CD14-positive monocyte (primary cell): ENCODE results near the gene MPC1. TPM values are rescaled to one million over a fixed set of nuclear protein-coding genes. Genes with fewer than 3 reads are reported as not detected.
A peak's percentile ranks its signal among the peaks of the same experiment; 100 is the strongest.

Experiments
- DNase-seq, 3 donors: peaks; one replicate each; pipeline ENCODE4 v3.0.0-alpha.2; 2011 to 2022
- H2AFZ ChIP-seq: 2 replicates; pipeline ENCODE4 v1.6.0; 2012; ENCODE audit warnings: mild to moderate bottlenecking, low read depth, low read length, inconsistent platforms; ENCODE audit not compliant: insufficient read depth, poor library complexity, severe bottlenecking
- H3K27ac ChIP-seq, 2 donors: 1 replicate in 1 of 2; 2 replicates in 1 of 2; pipeline ENCODE4 v1.5.1; 2012 to 2013; ENCODE audit warnings: low read length in 2 of 2, control low read depth in 1 of 2, inconsistent platforms in 1 of 2, low read depth in 1 of 2, mild to moderate bottlenecking in 1 of 2
- H3K27me3 ChIP-seq, 2 donors: one replicate each; pipeline versions ENCODE4 v1.6.0 to v1.6.1; 2011 to 2013; ENCODE audit warnings: low read length in 2 of 2; ENCODE audit not compliant: control insufficient read depth in 2 of 2, insufficient read depth in 2 of 2
- H3K36me3 ChIP-seq, 2 donors: replicated peaks in 1 of 2; 1 replicate in 1 of 2; 2 replicates in 1 of 2; pipeline versions ENCODE4 v1.5.1 to v1.6.1; 2012 to 2013; ENCODE audit warnings: low read length in 2 of 2, control low read depth in 1 of 2, inconsistent platforms in 1 of 2, mild to moderate bottlenecking in 1 of 2; ENCODE audit not compliant: insufficient read depth in 2 of 2, control insufficient read depth in 1 of 2
- H3K4me1 ChIP-seq, 2 donors: 1 replicate in 1 of 2; 2 replicates in 1 of 2; pipeline versions ENCODE4 v1.5.1 to v1.6.1; 2012 to 2013; ENCODE audit warnings: low read length in 2 of 2, control low read depth in 1 of 2, inconsistent platforms in 1 of 2, mild to moderate bottlenecking in 1 of 2, moderate library complexity in 1 of 2; ENCODE audit not compliant: insufficient read depth in 2 of 2, control insufficient read depth in 1 of 2
- H3K4me2 ChIP-seq: replicated peaks from 2 replicates; pipeline ENCODE3; 2012; ENCODE audit warnings: low read length, moderate library complexity, mild to moderate bottlenecking; ENCODE audit not compliant: poor library complexity, severe bottlenecking; ENCODE audit errors: extremely low read depth
- H3K4me3 ChIP-seq, 3 experiments: fragments of 200-600 bp in 1 of 3; sonication (generic) in 1 of 3; replicated peaks in 1 of 3; 1 replicate in 2 of 3; 2 replicates in 1 of 3; pipeline ENCODE4 v1.5.1; 2011 to 2013; ENCODE audit warnings: low read length in 3 of 3, mild to moderate bottlenecking in 3 of 3, control low read depth in 2 of 3, low read depth in 2 of 3, inconsistent platforms in 1 of 3, moderate library complexity in 1 of 3
- H3K79me2 ChIP-seq: 2 replicates; pipeline ENCODE4 v1.6.0; 2012; ENCODE audit warnings: mild to moderate bottlenecking, control low read depth, inconsistent platforms, low read length, moderate library complexity; ENCODE audit not compliant: insufficient read depth
- H3K9ac ChIP-seq: 2 replicates; pipeline ENCODE4 v1.6.0; 2017; ENCODE audit warnings: low read length, mild to moderate bottlenecking; ENCODE audit not compliant: insufficient read depth, poor library complexity, severe bottlenecking
- H3K9me3 ChIP-seq, 2 donors: replicated peaks in 1 of 2; 1 replicate in 1 of 2; 2 replicates in 1 of 2; pipeline versions ENCODE4 v1.5.1 to v1.6.1; 2012 to 2013; ENCODE audit warnings: low read length in 2 of 2, control low read depth in 1 of 2; ENCODE audit not compliant: control insufficient read depth in 1 of 2, insufficient read depth in 1 of 2
- H4K20me1 ChIP-seq: 2 replicates; pipeline ENCODE4 v1.6.0; 2012; ENCODE audit warnings: mild to moderate bottlenecking, low read length, control low read depth, moderate library complexity; ENCODE audit not compliant: insufficient read depth
- H3K27ac Mint-ChIP-seq, 7 donors: one replicate each; pipeline ENCODE4 v1.8.0; 2020; ENCODE audit warnings: mild to moderate bottlenecking in 7 of 7, mixed read lengths in 7 of 7, moderate library complexity in 6 of 7, inconsistent platforms in 2 of 7
- H3K27me3 Mint-ChIP-seq, 3 donors: one replicate each; pipeline ENCODE4 v1.8.0; 2021 to 2022; ENCODE audit warnings: low read depth in 3 of 3, mild to moderate bottlenecking in 3 of 3, mixed read lengths in 3 of 3, moderate library complexity in 3 of 3, inconsistent platforms in 1 of 3
- H3K36me3 Mint-ChIP-seq, 2 donors: one replicate each; pipeline ENCODE4 v1.8.0; 2020; ENCODE audit warnings: mixed read lengths in 2 of 2, inconsistent platforms in 1 of 2, mild to moderate bottlenecking in 1 of 2
- H3K4me1 Mint-ChIP-seq: one replicate; pipeline ENCODE4 v1.8.0; 2020; ENCODE audit warnings: mild to moderate bottlenecking, mixed read lengths
- H3K4me3 Mint-ChIP-seq, 2 donors: one replicate each; pipeline ENCODE4 v1.8.0; 2020; ENCODE audit warnings: mild to moderate bottlenecking in 2 of 2, mixed read lengths in 2 of 2, moderate library complexity in 1 of 2
- H3K9me3 Mint-ChIP-seq, 7 donors: one replicate each; pipeline ENCODE4 v1.8.0; 2020 to 2022; ENCODE audit warnings: mixed read lengths in 7 of 7, mild to moderate bottlenecking in 6 of 7, moderate library complexity in 6 of 7, inconsistent platforms in 2 of 7
- CTCF ChIP-seq: fragments of 200-600 bp; IDR thresholded peaks from one replicate; pipeline ENCODE4 v1.8.0; 2022; ENCODE audit warnings: antibody characterized with exemption, mild to moderate bottlenecking
- WGBS: methylation state at CpG from one replicate; pipeline ENCODE4 v1.1.5; 2013; ENCODE audit warnings: missing lambda C conversion rate; ENCODE audit not compliant: insufficient coverage; 5-methylcytosine and 5-hydroxymethylcytosine counted together
- intact Hi-C, 2 donors: fragments of 100-400 bp; cut with micrococcal nuclease; formaldehyde crosslinking; loops; one replicate each; pipeline versions ENCODE4 v1.15.0 to v1.15.1; 2023
- polyA plus RNA-seq, 3 donors: library from polyadenylated mRNA; depleted of rRNA in 1 of 3; unstranded in 2 of 3; stranded (reverse) in 1 of 3; fragments of 300-500 nt in 2 of 3; fragments of >200 nt in 1 of 3; fragmentation: Illumina TruSeq in 2 of 3; gene quantifications; 1 replicate in 2 of 3; 2 replicates in 1 of 3; pipeline ENCODE4 v1.2.3, GENCODE V29; 2012 to 2021

The MPC1 gene
- polyA plus RNA-seq, 3 donors: 52.4 to 122 (median 104) TPM

DNA sequence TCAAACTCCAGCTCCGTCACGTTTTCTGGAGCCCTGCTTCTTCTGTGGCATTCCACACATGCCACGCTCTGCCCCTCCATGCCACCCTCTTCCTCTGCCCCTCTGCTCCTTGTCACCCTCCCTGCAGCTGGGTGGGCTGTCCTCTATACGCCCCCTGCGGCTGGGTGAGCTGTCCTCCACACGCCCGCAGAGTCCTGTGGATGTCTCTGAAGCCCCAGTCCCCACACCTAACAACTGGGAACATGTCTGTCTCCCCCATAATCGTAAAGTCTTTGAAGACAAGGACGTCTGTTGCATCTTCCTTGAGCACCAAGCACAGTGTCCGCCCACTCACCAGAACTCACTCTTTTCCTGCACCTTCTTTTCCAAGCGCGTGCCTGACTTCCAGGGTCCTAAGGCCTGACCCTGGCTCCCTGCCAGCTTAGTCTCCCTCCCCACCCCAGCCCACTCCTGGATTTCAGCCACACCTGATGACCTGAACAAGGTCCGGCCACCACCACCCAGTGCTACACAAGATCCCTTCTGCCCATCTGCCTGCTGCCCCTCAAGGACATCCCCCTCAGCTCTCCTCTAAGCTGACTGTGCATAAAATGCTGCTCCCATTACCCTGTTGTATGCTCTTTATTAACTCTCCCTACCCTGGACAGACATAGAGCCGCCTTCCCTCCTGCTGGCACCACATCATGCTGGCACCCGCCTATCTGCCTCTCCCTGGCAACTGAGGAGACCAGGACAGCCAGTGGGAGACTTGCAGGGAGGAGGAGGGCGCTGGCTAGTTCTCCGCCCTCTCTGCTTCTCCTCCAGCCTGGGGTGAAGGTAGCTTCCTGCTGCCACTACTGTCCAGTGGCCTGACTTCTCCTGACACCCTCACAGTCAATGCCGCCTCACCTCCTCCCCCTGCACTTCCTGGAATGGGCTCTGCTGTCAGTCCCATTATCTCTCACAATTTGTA is 63.8 kb downstream of the MPC1 start:
- 89% methylated on average over 15 of the region's 18 CpGs for WGBS
- H3K4me3 Mint-ChIP-seq: no peak overlapping the region
- Histone ChIP-seq H3K4me2 (no peak overlapping the region), H3K27me3 (no peaks in the 10 kb centered on the region), H3K79me2 (no peaks in the 10 kb centered on the region), H3K9ac (no peak overlapping the region), H2AFZ (no peak overlapping the region), H3K9me3 (no peaks in the 10 kb centered on the region), H3K4me1 (no peaks in the 10 kb centered on the region), H3K36me3 (peaks cover 38 to 51% of the 10 kb centered on the region in 2 donors), H3K4me3 (no peak overlapping the region), H4K20me1 (peaks cover 6% of the 10 kb centered on the region), H3K27ac (no peak overlapping the region)
- peak overlapping the region in 3 of 7 donors; percentile 55 to 81 (median 68) for H3K27ac Mint-ChIP-seq
- no peaks in the 10 kb centered on the region for H3K4me1 Mint-ChIP-seq
- DNase-seq: no peak
- H3K27me3 Mint-ChIP-seq: peaks cover 0 to 6% (median 0%) of the 10 kb centered on the region in 3 donors
- TF ChIP-seq CTCF: no peak
- H3K36me3 Mint-ChIP-seq: peaks cover 40 to 54% of the 10 kb centered on the region in 2 donors
- peaks cover 0 to 3% (median 0%) of the 10 kb centered on the region in 7 donors for H3K9me3 Mint-ChIP-seq
- intact Hi-C loops: no loop called here

DNA sequence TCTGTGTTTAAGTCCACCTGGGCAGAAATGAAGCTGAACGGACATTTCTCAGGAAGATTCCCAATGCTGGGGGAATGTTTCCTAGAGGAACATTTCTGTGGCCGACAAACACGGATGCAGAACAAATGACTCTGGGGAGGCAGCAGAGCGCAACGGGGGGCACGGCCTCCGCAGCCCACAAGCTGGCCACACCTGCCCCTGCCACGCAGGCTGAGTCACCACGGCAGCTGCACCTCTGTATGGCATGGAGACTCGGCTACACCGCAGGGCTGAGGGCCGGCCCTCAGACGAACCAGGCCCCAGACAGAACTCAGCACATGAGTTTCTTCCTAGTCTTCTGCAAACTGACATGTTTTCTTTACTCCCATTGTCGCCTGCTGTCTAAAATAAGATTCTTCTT is 64.5 kb downstream of the MPC1 start:
- no peaks in the 10 kb centered on the region for H3K4me1 Mint-ChIP-seq
- Histone ChIP-seq H3K79me2 (no peaks in the 10 kb centered on the region), H3K9ac (no peak overlapping the region), H3K9me3 (no peaks in the 10 kb centered on the region), H2AFZ (no peak overlapping the region), H4K20me1 (peaks cover 6% of the 10 kb centered on the region), H3K27me3 (no peaks in the 10 kb centered on the region), H3K4me2 (no peak overlapping the region), H3K4me3 (no peak overlapping the region), H3K27ac (no peak overlapping the region), H3K4me1 (no peaks in the 10 kb centered on the region), H3K36me3 (peaks cover 35 to 44% of the 10 kb centered on the region in 2 donors)
- intact Hi-C loops: no loop called here
- TF ChIP-seq CTCF: no peak
- 83% methylated on average over 14 of the region's 14 CpGs for WGBS
- H3K27me3 Mint-ChIP-seq: peaks cover 0 to 8% (median 0%) of the 10 kb centered on the region in 3 donors
- no peak for DNase-seq
- H3K4me3 Mint-ChIP-seq: no peak overlapping the region
- H3K9me3 Mint-ChIP-seq: peaks cover 0 to 3% (median 0%) of the 10 kb centered on the region in 7 donors
- H3K27ac Mint-ChIP-seq: peak overlapping the region in 3 of 7 donors; percentile 55 to 81 (median 68)
- H3K36me3 Mint-ChIP-seq: peaks cover 33 to 47% of the 10 kb centered on the region in 2 donors
